ENCODE data around the gene PSMC6.
"Not testable (repeated sequence)": the region's sequence is repeated elsewhere in the genome, so short reads cannot be mapped to it uniquely, and the experiment has no call there.

The PSMC6 gene

DNA sequence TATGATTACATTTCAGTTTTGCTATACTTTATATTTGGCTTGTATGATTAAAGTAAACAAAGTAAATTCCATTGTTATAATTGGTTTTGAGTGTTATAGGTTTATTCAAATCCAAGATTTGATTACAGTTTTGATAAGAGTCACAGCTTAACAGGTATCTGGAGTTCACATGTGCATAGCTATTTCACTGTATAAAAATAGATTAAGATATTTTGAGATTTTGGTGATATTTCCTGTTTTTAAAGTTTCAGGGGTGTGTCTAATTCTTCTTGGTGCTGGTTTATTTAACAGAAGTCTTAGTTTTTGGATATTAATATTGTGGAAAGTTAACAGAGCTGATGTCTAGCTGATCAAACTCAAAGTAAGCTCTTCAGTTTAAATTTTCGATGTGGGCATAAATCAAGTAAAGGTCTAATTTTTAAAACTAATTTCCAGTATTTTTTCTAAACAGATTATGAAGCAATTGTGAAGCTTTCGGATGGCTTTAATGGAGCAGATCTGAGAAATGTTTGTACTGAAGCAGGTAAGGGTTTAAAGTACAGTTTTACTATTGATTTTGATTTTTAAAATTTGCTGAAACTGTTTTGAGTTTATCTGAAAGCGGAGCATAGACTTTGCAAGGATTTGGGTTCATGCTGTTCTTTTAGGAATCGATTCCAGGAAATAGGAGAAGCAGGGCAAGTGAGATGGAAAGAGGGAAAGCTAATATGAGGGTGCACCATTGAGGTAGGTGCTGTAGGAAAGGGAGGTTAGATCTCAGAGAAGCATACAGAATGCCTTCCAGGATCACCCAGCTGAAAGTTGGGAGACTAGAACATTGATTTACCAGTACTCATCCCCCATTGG, 16.7 kb downstream of the PSMC6 start:
- DNase-seq: no peak

DNA sequence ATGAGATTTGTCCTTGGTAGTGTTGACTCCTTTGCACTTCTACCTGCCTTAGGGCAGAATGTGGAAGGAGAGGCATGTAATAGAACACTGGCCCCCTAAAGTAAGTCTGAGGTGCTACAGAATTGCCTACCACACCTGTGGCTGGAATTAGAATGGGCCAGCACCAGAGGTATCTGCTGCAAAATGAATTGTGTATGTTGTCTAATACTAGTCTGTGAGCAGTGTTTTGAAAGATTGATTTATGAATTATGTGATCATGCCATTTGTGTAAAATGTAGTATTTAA, 17.3 kb downstream of the PSMC6 start:
- no peak for DNase-seq

DNA sequence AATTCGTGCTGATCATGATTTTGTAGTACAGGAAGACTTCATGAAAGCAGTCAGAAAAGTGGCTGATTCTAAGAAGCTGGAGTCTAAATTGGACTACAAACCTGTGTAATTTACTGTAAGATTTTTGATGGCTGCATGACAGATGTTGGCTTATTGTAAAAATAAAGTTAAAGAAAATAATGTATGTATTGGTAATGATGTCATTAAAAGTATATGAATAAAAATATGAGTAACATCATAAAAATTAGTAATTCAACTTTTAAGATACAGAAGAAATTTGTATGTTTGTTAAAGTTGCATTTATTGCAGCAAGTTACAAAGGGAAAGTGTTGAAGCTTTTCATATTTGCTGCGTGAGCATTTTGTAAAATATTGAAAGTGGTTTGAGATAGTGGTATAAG, 20.5 kb downstream of the PSMC6 start:
- not testable (repeated sequence) for DNase-seq

DNA sequence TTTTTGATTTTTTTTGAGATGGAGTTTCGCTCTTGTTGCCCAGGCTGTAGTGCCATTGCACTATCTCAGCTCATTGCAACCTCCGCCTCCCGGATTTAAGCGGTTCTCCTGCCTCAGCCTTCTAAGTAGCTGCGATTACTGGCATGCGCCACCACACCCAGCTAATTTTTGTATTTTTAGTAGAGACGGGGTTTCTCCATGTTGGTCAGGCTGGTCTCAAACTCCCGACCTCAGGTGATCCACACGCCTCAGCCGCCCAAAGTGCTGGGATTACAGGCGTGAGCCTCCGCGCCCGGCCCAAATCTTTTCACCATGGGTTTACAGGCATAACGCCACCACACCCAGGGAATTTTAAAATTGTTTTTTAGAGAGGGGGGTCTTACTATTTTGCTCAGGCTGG, 22.0 kb downstream of the PSMC6 start:
- not testable (repeated sequence) for DNase-seq

DNA sequence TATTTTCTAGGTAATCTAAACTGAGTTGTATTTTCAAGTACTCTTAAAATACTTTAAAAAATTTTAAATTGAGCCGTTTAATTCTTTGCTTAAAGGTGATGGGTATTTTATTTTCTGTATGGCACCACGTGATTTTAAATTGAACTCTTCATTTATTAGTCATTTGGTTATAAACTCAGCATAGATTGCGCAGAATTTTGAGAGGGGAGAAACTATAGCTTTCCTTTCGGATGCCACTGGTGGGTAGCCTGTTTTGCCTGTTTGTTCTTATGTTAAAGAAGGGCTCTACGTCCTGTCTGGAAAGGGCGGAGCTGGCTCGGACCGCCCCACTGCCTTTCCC, 22.6 kb downstream of the PSMC6 start:
- DNase-seq: no peak

DNA sequence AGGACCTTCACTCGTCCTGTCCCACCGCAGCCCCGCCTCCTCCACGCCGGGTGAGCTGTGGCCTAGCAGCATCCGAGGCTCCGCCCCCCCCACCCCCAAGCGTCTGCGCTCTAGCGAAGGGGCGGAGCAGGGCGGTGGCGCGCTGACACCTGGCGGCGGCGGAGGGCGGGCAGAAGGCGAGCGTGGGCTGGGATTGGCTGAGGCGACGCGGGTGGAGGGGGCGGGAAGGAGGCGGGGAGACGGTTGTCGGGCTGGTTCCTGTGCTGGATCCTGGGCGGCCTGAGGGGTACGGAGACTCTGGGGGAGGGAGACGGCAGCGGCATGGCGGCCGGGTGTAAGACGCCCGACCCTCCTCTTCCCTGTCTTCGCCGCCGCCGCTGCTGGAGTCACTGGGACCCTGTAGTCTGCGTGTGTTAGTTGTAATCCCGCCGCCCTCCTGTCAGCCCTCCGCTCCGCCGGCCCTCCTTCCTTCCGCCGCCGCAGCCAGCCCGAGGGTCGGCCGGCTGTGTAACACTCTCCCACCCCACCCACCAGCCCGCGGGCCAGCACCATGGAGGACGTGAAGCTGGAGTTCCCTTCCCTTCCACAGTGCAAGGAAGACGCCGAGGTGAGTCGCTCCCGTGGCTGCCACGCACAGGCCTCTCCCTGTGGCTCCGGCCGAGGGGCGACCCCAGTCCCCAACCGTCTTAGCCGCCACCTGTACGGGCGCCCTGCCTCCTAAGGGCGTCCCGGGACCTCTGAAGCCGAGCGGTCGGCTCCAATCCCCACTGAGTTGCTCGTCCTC, 23.1 kb downstream of the PSMC6 start, which contains the start of gene STYX:
Gene STYX, plus strand, starts transcription at position 242 of the 784 bp plus-strand sequence. Its CDS starts 309 bp downstream, at position 551.
- peak; percentile 98 for DNase-seq

DNA sequence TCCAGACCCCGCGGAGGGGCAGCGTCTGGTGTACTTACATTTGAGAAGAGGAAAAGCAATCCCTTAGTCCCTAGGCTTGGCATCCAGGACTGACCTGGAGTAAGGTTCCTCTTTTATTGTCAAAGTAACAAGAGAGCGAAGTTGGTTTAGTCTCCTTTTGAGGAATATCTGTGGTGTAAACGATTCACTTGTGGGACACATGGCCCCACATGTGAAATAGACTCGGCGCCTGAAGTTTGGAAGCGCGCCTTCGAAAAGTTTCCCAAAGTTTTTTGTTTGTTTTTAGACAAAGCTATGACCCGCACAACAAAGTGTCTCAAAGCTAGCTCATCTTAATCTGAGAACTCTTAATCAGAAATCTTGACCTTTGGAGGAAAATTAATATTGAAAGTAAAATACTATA, 23.7 kb downstream of the PSMC6 start:
- DNase-seq: no peak

DNA sequence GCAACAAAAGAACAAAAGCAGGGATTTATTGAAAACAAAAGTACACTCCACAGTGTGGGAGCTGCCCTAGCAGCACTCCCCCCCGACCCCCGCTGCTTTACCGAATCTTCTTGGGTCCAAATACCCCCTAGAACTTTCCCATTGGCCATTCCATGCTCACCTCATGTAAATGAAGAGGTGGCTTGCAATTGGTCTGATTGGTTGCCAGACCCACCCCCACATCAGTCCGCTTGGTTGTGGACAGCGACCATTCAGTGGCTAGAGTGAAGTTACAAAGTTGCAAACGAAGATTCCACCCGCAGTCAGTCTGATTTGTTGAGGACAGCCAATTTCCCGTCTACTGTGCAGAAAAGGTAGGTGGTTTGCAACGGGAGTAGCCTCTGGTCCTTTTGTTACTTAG, 26.8 kb downstream of the PSMC6 start:
- DNase-seq: no peak

DNA sequence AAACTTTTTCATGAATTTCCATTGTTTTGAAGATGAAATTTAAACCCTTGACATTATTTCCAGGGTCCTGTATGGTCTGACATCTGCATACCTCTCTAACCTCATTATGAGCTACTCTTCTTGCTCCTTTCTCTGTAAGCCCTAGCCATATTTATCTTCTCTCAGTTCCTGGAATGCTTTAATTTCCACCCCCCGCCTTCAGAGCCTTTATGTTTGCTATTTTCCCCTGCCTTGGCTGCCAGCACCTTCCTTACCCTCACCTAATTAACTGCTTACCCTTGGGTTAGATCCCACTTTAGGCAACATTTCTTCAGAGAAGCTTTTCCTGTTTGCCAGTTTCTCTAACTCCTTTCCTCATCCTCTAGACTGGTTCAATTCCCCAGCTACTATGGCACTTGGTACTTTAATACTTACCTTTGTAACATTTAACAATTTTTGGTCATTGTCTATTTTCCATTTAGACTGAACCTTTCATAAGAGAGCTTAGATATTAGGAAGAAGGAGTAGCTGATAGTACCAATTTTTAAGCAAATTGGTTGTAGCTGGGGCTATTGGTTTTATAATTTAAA, 29.0 kb downstream of the PSMC6 start:
- no peak for DNase-seq

DNA sequence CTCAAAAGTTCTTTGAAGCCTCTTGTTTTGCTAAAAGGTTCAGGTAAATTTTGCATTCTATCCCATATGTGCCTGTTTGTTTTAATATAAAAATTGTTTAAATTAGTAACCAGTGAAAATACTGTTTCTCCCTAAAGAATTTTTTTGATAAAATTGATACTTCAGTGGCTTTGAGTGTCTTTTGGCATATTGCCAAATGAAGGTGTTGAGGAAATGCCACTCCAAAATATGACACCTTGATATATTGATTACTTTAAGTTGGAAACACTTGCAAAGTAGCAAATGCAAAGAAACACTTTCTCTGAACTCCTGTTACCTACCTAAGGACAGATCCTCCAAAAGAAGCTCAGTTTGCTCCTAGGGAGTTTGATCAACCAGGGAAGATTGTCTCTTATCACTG, 31.4 kb downstream of the PSMC6 start:
- DNase-seq: no peak

DNA sequence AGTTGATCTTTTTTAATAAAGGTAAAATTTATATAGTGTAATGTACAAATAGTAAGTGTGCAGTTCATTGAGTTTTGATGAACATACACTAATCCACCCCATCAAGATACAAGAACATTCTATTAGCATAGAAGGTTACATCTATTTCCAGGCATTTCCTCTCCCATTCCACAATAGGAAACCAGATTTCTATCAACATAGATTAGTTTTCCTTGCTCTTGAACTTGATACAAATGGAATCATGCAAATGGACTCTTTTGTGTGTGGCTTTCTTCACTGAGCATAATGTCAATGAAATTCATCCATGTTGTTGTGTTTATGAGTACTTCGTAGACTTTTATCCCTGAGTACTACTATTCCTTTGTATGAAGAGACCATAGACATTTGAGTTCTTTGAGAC, 33.8 kb downstream of the PSMC6 start:
- DNase-seq: no peak

DNA sequence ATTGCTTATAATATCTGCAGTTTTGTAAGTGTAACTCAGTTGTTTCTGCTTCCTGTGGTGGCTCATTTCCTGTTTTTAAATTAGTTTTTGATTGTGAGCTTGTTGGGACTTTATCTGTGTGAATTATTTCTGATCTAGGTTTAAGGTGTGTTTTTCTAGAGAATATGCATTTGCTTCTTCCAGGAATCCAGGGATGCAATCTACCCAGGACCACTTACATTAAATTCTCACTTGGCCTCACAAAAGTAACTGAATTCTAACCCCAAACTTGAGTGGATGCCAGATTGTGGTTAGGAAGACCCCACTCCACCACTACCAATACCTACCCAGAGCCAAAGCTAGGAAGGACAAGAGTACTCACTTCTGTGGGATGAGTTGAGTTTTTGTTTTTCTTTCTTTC, 34.9 kb downstream of the PSMC6 start:
- no peak for DNase-seq

DNA sequence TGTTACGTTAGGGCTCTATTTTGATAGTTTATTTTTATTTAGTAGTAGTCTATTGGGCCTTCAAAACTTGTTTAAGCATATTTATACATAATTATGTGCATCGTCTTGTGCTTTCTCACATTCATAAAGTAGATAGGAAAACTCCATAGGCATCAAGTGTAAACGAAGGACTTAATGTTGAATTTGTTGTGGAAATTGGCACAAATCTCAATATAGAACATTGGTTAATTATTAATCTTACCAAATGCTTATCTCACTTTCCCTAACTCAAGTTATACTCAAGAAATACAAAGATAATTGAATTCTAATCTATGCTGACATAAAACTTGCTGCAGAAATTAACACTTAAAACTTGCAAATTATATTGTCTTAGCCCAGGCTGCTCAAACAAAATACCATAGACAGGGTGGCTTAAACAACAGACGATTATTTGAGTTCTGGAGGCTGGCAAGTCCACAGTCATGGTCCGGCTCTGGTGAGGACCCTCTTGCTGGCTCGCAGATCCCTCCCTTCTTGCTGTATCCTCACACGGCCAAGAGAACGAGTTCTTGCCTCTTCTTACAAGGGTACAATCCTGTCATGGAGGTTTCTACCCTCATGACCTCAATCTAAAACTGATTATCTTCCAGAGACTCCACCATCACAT, 41.8 kb downstream of the PSMC6 start:
- no peak for DNase-seq

DNA sequence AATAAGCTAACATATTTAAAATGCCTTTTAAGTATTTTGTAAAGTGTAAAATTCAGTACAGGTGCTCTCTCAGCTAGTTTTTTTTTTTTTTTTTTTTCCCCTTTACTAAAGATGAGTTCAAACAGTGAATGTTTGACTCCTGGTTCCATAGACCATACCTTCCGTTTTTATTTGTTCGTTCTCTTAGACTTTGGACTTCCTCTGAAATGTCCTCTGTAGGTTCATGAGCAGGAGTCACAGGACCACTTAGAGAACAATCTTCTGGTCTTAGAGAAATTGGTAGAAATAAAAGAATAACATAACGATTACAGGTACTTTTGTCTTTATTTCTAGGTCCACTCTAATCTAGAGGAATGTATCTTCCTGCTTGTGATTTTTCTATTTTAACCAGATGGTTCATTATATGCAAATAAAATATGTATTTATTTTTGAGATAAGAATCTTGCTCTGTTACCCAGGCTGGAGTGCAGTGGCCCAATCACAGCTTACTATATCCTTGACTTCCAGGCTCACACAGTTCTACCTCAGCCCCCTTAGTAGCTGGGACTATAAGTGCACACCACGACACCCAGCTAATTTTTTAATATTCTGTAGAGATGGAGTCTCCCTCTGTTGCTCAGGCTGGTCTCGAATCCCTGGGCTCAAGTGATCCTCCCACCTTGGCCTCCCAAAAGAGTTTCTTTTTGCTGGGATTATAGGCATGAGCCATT, 48.8 kb downstream of the PSMC6 start:
- peak; percentile 81 for DNase-seq

DNA sequence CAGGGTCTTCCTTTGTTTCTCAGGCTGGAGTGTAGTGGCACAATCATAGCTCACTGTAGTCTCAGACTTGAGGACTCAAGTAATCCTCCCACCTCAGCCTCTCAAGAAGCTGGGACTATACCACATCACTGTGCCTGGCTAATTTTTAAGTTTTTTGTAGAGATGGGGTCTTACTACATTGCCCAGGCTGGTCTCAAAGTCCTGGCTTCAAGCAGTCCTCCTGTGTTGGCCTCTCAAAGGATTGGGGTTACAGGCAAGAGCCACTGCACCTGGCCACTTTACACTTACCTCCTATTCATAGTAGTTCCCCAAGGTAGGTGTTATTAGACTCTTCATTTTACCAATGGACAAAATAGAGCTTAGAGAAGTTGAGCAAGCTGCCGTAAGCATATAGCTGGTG, 52.1 kb downstream of the PSMC6 start:
- DNase-seq: no peak

DNA sequence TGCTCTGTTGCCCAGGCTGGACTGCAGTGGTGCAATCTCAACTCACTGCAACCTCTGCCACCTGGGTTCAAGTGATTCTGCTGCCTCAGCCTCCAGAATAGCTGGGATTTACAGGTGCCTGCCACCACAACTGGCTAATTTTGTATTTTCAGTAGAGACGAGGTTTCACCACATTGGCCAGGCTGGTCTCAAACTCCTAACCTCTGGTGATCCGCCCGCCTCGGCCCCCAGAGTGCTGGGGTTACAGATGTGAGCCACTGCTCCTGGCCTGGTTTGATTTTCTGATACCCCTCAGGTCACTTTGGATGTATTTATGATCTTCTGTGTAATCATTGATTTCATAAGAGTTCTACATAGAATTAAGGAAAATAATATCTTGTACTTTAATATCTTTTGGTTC, 55.9 kb downstream of the PSMC6 start:
- DNase-seq: not testable (repeated sequence)

DNA sequence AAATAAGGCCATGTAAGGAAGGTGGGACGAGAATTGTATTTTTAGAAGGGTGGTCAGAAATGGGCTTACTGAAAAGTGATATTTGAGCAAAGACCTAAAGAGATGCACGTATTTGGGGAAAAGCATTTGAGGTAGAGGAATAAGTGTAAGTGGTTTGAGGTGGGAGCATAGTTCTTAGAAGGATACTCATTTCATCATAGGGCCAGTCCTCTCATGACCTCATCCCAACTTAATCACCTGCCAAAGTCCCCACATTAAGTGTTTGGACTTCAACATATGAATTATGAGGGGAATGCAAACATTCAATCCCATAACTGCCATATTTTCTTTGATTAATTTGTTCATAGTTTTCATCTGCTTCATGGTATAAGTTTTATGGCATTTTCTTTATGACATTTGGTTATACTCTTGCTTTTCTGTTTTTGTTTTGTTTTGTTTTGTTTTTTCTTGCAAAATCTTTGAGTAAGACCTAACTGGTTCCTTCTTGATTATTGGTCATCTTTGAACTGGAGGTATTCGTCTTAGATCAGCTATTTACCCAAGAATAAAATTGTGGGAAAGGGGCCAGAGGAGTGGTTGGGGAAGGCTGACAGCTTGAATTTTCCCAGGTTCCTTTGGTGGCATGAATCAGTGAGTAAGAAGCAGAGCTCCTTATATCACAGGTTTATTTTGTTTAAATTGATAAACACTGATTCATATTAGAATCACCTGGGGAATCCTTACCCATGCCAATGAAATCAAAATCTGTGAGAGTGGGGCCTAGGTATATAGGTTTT, 60.2 kb downstream of the PSMC6 start:
- no peak for DNase-seq

DNA sequence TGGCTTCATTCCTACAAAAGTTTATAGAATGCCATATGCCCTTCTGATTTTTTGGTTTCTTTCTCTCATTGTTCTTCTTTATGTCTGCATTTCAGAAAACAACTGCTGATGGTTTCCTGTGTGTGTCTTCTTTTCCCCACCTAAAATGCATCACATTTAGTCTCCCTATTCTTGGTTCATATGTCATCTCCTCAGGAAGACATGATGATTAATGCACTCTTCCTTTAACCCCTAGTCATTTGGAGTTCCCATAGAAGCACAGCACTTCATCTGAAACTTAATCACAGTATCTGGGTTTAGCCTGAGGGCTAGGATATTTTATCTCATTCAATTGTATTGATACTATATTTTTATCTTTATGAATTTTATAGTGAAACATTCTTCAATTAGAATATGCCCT, 62.9 kb downstream of the PSMC6 start:
- DNase-seq: no peak

DNA sequence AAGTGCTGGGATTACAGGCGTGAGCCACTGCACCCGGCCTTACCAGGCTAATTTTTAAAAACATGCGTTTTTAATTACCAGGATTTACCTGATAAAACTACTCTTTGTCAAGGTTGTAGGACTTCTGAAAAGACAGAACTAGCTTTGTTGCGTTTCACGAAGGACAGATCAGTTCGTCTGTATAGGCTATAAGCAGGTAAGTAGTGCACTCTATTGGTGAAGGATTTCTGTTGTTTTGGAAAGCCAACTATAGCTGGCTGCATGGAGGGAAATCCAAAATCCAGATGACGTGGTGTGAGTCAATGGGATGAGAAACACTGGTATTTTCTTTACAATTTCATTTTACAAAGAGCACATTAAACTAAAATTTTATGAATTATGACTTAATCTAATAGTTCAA, 69.8 kb downstream of the PSMC6 start:
- DNase-seq: no peak
